SK-N-SH (cell line): Measurements from ENCODE around the gene MRPS27. TPM values are rescaled to one million over a fixed set of nuclear protein-coding genes. Genes with fewer than 3 reads are reported as not detected.

ENCODE experiments used
- CTCF ChIA-PET: fragments of 300-600, 350-600 bp; formaldehyde crosslinking; extraction: SDS; loops from one replicate; lab custom pipeline; 2021; lab: Yijun Ruan, JAX
- POLR2A ChIA-PET: fragments of 350-600 bp; sonication (Branson Sonifier 250); formaldehyde crosslinking; extraction: SDS; loops from one replicate; lab custom pipeline; 2020; ENCODE audit warnings: antibody characterized with exemption, inconsistent platforms; lab: Yijun Ruan, JAX
- DNase-seq: peaks from one replicate; pipeline ENCODE4 v3.0.0; 2012
- H2AFZ ChIP-seq: fragments of 200-600 bp; sonication (generic); 2 replicates; pipeline ENCODE4 v1.8.1; 2016; ENCODE audit warnings: antibody characterized with exemption, mild to moderate bottlenecking, low read depth
- H3F3A ChIP-seq: fragments of 200-600 bp; sonication (generic); replicated peaks from 2 replicates; pipeline ENCODE3; 2016; ENCODE audit warnings: antibody characterized with exemption, mild to moderate bottlenecking; ENCODE audit not compliant: insufficient read depth
- H3K27ac ChIP-seq, 2 experiments: fragments of 200-500 bp in 1 of 2; fragments of 200-600 bp in 1 of 2; sonication (Bioruptor generic) in 1 of 2; sonication (generic), shearing (Covaris generic) in 1 of 2; 2 replicates each; pipeline versions ENCODE4 v1.5.1 to v1.6.1; 2014 to 2016; ENCODE audit warnings: low read depth in 2 of 2, inconsistent platforms in 1 of 2, low read length in 1 of 2, mild to moderate bottlenecking in 1 of 2, mixed read lengths in 1 of 2
- H3K27me3 ChIP-seq: fragments of 200-600 bp; sonication (generic), shearing (Covaris generic); 2 replicates; pipeline ENCODE4 v1.6.1; 2016; ENCODE audit warnings: mixed run types; ENCODE audit not compliant: insufficient read depth
- H3K36me3 ChIP-seq, 2 experiments: fragments of 200-500 bp in 1 of 2; fragments of 200-600 bp in 1 of 2; sonication (Bioruptor generic) in 1 of 2; sonication (generic) in 1 of 2; replicated peaks in 1 of 2; 2 replicates each; pipeline versions ENCODE3 to v1.5.1; 2014 to 2016; ENCODE audit warnings: low read length in 1 of 2, mild to moderate bottlenecking in 1 of 2; ENCODE audit not compliant: insufficient read depth in 2 of 2, control insufficient read depth in 1 of 2
- H3K4me1 ChIP-seq, 2 experiments: fragments of 200-500 bp in 1 of 2; fragments of 200-600 bp in 1 of 2; sonication (Bioruptor generic) in 1 of 2; sonication (generic), shearing (Covaris generic) in 1 of 2; 2 replicates each; pipeline versions ENCODE4 v1.5.1 to v1.6.1; 2014 to 2016; ENCODE audit warnings: low read depth in 1 of 2, low read length in 1 of 2, mixed run types in 1 of 2; ENCODE audit not compliant: insufficient read depth in 2 of 2, control insufficient read depth in 1 of 2
- H3K4me2 ChIP-seq: fragments of 200-600 bp; sonication (generic), shearing (Covaris generic); 2 replicates; pipeline ENCODE4 v1.6.1; 2017; ENCODE audit warnings: mixed run types
- H3K4me3 ChIP-seq, 2 experiments: fragments of 200-500 bp in 1 of 2; fragments of 200-600 bp in 1 of 2; sonication (Bioruptor generic) in 1 of 2; sonication (generic), shearing (Covaris generic) in 1 of 2; 2 replicates each; pipeline versions ENCODE4 v1.5.1 to v1.8.1; 2014 to 2016; ENCODE audit warnings: low read depth in 2 of 2, inconsistent platforms in 1 of 2, low read length in 1 of 2, mild to moderate bottlenecking in 1 of 2, mixed read lengths in 1 of 2, moderate library complexity in 1 of 2
- H3K79me2 ChIP-seq: fragments of 200-600 bp; sonication (generic); 2 replicates; pipeline ENCODE4 v1.8.1; 2017; ENCODE audit warnings: mild to moderate bottlenecking; ENCODE audit not compliant: insufficient read depth
- H3K9ac ChIP-seq: fragments of 200-600 bp; sonication (generic); 2 replicates; pipeline ENCODE4 v1.6.1; 2017; ENCODE audit warnings: mixed run types
- H3K9me2 ChIP-seq: fragments of 200-600 bp; sonication (generic); 2 replicates; pipeline ENCODE4 v1.6.1; 2017; ENCODE audit warnings: mixed run types
- H3K9me3 ChIP-seq: fragments of 200-600 bp; sonication (generic); 2 replicates; pipeline ENCODE4 v1.6.1; 2017; ENCODE audit warnings: mixed run types, mild to moderate bottlenecking, moderate library complexity
- H4K20me1 ChIP-seq: fragments of 200-600 bp; sonication (generic); 2 replicates; pipeline ENCODE4 v1.6.1; 2017; ENCODE audit warnings: mild to moderate bottlenecking, mixed run types; ENCODE audit not compliant: insufficient read depth
- EP300 ChIP-seq, 2 experiments: IDR thresholded peaks; 2 replicates each; pipeline versions ENCODE4 v1.4.0 to v1.6.1; 2012; ENCODE audit warnings: borderline replicate concordance in 1 of 2, low read depth in 1 of 2, low read length in 1 of 2
- FOSL2 ChIP-seq: IDR thresholded peaks from 2 replicates; pipeline ENCODE4 v1.4.0; 2012; ENCODE audit warnings: low read depth, mild to moderate bottlenecking, moderate library complexity, borderline replicate concordance
- GABPA ChIP-seq: IDR thresholded peaks from 2 replicates; pipeline ENCODE4 v1.4.0; 2012; ENCODE audit warnings: low read depth, mild to moderate bottlenecking
- JUND ChIP-seq: IDR thresholded peaks from 2 replicates; pipeline ENCODE4 v1.4.0; 2012
- MAX ChIP-seq: IDR thresholded peaks from 2 replicates; pipeline ENCODE4 v1.4.0; 2012; ENCODE audit warnings: low read depth
- MEF2A ChIP-seq: IDR thresholded peaks from 2 replicates; pipeline ENCODE4 v1.4.0; 2012; ENCODE audit warnings: low read depth, borderline replicate concordance
- NFIC ChIP-seq: IDR thresholded peaks from 2 replicates; pipeline ENCODE4 v1.4.0; 2012; ENCODE audit warnings: borderline replicate concordance
- NRF1 ChIP-seq: IDR thresholded peaks from 2 replicates; pipeline ENCODE4 v1.6.1; 2012; ENCODE audit warnings: low read depth, mild to moderate bottlenecking, low read length
- PBX3 ChIP-seq: IDR thresholded peaks from 2 replicates; pipeline ENCODE4; 2012
- POLR2AphosphoS5 ChIP-seq: IDR thresholded peaks from 2 replicates; pipeline ENCODE4 v1.6.1; 2012; ENCODE audit warnings: low read depth, low read length
- RAD21 ChIP-seq: IDR thresholded peaks from 2 replicates; pipeline ENCODE4 v1.6.1; 2012; ENCODE audit warnings: mild to moderate bottlenecking, low read length
- RXRA ChIP-seq: IDR thresholded peaks from 2 replicates; pipeline ENCODE4 v1.4.0; 2012; ENCODE audit warnings: low read depth, mild to moderate bottlenecking, borderline replicate concordance
- SIN3A ChIP-seq: IDR thresholded peaks from 2 replicates; pipeline ENCODE4 v1.6.1; 2012; ENCODE audit warnings: low read depth, mild to moderate bottlenecking, low read length, moderate library complexity, borderline replicate concordance
- TAF1 ChIP-seq: IDR thresholded peaks from 2 replicates; pipeline ENCODE4 v1.6.1; 2012; ENCODE audit warnings: low read depth, mild to moderate bottlenecking, low read length, moderate library complexity, borderline replicate concordance
- TCF12 ChIP-seq: IDR thresholded peaks from 2 replicates; pipeline ENCODE4 v1.4.0; 2012
- TEAD4 ChIP-seq: IDR thresholded peaks from 2 replicates; pipeline ENCODE4 v1.4.0; 2012; ENCODE audit warnings: mild to moderate bottlenecking, borderline replicate concordance; ENCODE audit not compliant: insufficient read depth
- USF1 ChIP-seq: IDR thresholded peaks from 2 replicates; pipeline ENCODE4 v1.4.0; 2012; ENCODE audit warnings: low read depth, borderline replicate concordance
- YY1 ChIP-seq: IDR thresholded peaks from 2 replicates; pipeline ENCODE4 v1.4.0; 2012; ENCODE audit warnings: low read depth, mild to moderate bottlenecking
- ZBTB33 ChIP-seq: IDR thresholded peaks from 2 replicates; pipeline ENCODE4 v1.4.0; 2012; ENCODE audit warnings: low read depth, borderline replicate concordance
- WGBS: methylation state at CpG from one replicate; pipeline ENCODE4 v1.1.6; 2017; ENCODE audit warnings: low lambda C conversion rate; 5-methylcytosine and 5-hydroxymethylcytosine counted together
- polyA plus RNA-seq, 3 experiments: library from polyadenylated mRNA; depleted of rRNA; stranded (reverse); fragments of >200 nt; gene quantifications; 2 replicates each; pipeline ENCODE4 v1.2.3, GENCODE V29; 2012

Gene MRPS27
- polyA plus RNA-seq, 1 of the 3 experiments (the other 2 are of a cell fraction), result 37.5 TPM

- ChIA-PET CTCF (no interaction called here), POLR2A (no interaction called here)
- TF ChIP-seq FOSL2 (peak; percentile 44), SIN3A (0 out of 2 replicates have a peak, but pooled peaks have one; percentile 56), MEF2A (peak; percentile 49; the same call in 1 of the 2 replicates), TAF1 (no peak), YY1 (no peak), NFIC (peak; percentile 94), ZBTB33 (peak; percentile 53; the same call in 1 of the 2 replicates), NRF1 (no peak), RXRA (peak; percentile 68; the same call in 1 of the 2 replicates), EP300 (IDR thresholded peaks at IDR 0.05; ENCODE audit: borderline replicate concordance in 1 of 2, low read depth in 1 of 2, low read length in 1 of 2) (peak; percentile 68 to 89), GABPA (peak; percentile 15; the same call in 1 of the 2 replicates), TEAD4 (peak; percentile 89), MAX (peak; percentile 44; the same call in 1 of the 2 replicates), RAD21 (no peak), PBX3 (peak; percentile 96), JUND (peak; percentile 81), TCF12 (peak; percentile 96), POLR2AphosphoS5 (peak; percentile 58; the same call in 1 of the 2 replicates), USF1 (no peak)
- Histone ChIP-seq H2AFZ (no peak overlapping the region), H3K9ac (no peak overlapping the region), H3F3A (peaks cover 56% of the 10 kb centered on the region), H3K9me3 (no peaks in the 10 kb centered on the region), H3K9me2 (no peaks in the 10 kb centered on the region), H3K4me2 (peak overlapping the region; percentile 68), H3K4me1 (peaks cover 11 to 57% of the 10 kb centered on the region in 2 experiments), H3K27me3 (no peaks in the 10 kb centered on the region), H3K79me2 (peaks cover 37% of the 10 kb centered on the region), H3K4me3 (no peak overlapping the region), H3K36me3 (peaks cover 2 to 5% of the 10 kb centered on the region in 2 experiments), H3K27ac (peak overlapping the region; percentile 84 to 88; a peak in 3 of 4 replicates), H4K20me1 (no peaks in the 10 kb centered on the region)
- no peak for DNase-seq
- WGBS, result 75% methylated on average over 5 of the region's 5 CpGs
These were observed 67.4 kb downstream of the MRPS27 start for GRCh38 chr5:72252574-72253155.
